Sigmoid colon (tissue), 4 donors: ENCODE measurements around the gene PRODH2.

Experiments used
- CTCF ChIP-seq, 4 experiments: fragments of 450-650 bp in 3 of 4; fragments of 200-600 bp in 1 of 4; IDR thresholded peaks; one replicate each; pipeline ENCODE4 v1.5.1; 2016 to 2019; ENCODE audit warnings: antibody characterized with exemption in 4 of 4, mild to moderate bottlenecking in 3 of 4, moderate library complexity in 2 of 4
- POLR2AphosphoS5 ChIP-seq, 4 donors: sonication (generic); formaldehyde crosslinking; IDR thresholded peaks; one replicate each; pipeline ENCODE4 v1.6.1; 2017; ENCODE audit warnings: antibody characterized with exemption in 4 of 4

- TF ChIP-seq POLR2AphosphoS5 (IDR thresholded peaks at IDR 0.05) = no peak
- TF ChIP-seq CTCF (IDR thresholded peaks at IDR 0.05) = no peak
Measured at GRCh38 chr19:35793381-35794165, 19.1 kb downstream of the PRODH2 start.
